Ovary (tissue), 9 donors: Measurements from ENCODE around the gene TAX1BP3. TPM values are rescaled to one million over a fixed set of nuclear protein-coding genes. Genes with fewer than 3 reads are reported as not detected.

Experiments
- DNase-seq, 5 donors: peaks; one replicate each; pipeline ENCODE4 v3.0.0-alpha.2; 2019 to 2020
- H3K27ac ChIP-seq, 2 donors: fragments of 200-600 bp; one replicate each; pipeline versions ENCODE4 v1.5.1 to v1.8.0; 2019 to 2022
- H3K27me3 ChIP-seq: fragments of 200-600 bp; one replicate; pipeline ENCODE4 v1.8.0; 2022
- H3K36me3 ChIP-seq: fragments of 200-600 bp; sonication (generic); one replicate; pipeline ENCODE4 v1.5.1; 2019
- H3K4me1 ChIP-seq: one replicate; pipeline ENCODE4 v1.8.1; 2013; ENCODE audit warnings: mild to moderate bottlenecking, moderate library complexity; ENCODE audit not compliant: insufficient read depth
- H3K4me3 ChIP-seq: fragments of 200-600 bp; sonication (generic); one replicate; pipeline ENCODE4 v1.5.1; 2017
- H3K9me3 ChIP-seq, 2 donors: fragments of 200-600 bp in 1 of 2; sonication (generic) in 1 of 2; one replicate each; pipeline versions ENCODE4 v1.5.1 to v1.8.1; 2013 to 2019; ENCODE audit warnings: mild to moderate bottlenecking in 1 of 2, moderate library complexity in 1 of 2
- CTCF ChIP-seq, 3 donors: fragments of 450-650 bp in 2 of 3; fragments of 200-600 bp in 1 of 3; IDR thresholded peaks; one replicate each; pipeline versions ENCODE4 v1.5.1 to v1.8.0; 2016 to 2022; ENCODE audit warnings: antibody characterized with exemption in 3 of 3, mild to moderate bottlenecking in 1 of 3
- EP300 ChIP-seq: sonication (generic); formaldehyde crosslinking; IDR thresholded peaks from one replicate; pipeline ENCODE4 v1.6.1; 2017; ENCODE audit warnings: antibody characterized with exemption
- POLR2A ChIP-seq: fragments of 450-650 bp; IDR thresholded peaks from one replicate; pipeline ENCODE4 v1.6.1; 2017; ENCODE audit warnings: antibody characterized with exemption, mild to moderate bottlenecking, moderate library complexity
- WGBS, 3 donors: extraction: QIAGEN DNeasy Blood & Tissue Kit in 1 of 3; methylation state at CpG; one replicate each; pipeline versions ENCODE4 v1.1.5 to v1.1.7; 2013 to 2017; 5-methylcytosine and 5-hydroxymethylcytosine counted together
- intact Hi-C, 4 donors: fragments of 100-400 bp; cut with DNase I; formaldehyde crosslinking; loops; one replicate each; pipeline versions ENCODE4 v1.11.0 to v1.15.1; 2022 to 2023
- polyA plus RNA-seq, 2 donors: library from polyadenylated mRNA; stranded (reverse); fragments of 200-250 nt in 1 of 2; fragments of 350-450 nt in 1 of 2; fragmentation: Illumina TruSeq in 1 of 2; extraction: RNeasy Lipid Tissue Mini Kit (QIAGEN cat#74804) in 1 of 2; gene quantifications; one replicate each; pipeline ENCODE4 v1.2.3, GENCODE V29; 2013 to 2014
- total RNA-seq, 7 donors: library from RNA; depleted of rRNA in 2 of 7; stranded (reverse); fragments of >200 nt in 2 of 7; fragmentation: NEBNext Ultra II Directional in 3 of 7; extraction: Animal tissue kit (Norgen Biotek cat#: 25700) in 3 of 7; gene quantifications; one replicate each; pipeline versions ENCODE4 v1.1.0 to v1.2.4, GENCODE V29; 2016 to 2023
- donor health status: DM: no; HTN: no; CAD: no; lungs with moderate emphysema.
- donor health status: DM: no; HTN: no; CAD: no.
- donor health status: Bipolar disorder and iron deficiency.
- donor health status: DM: yes; HTN: yes; CAD: no.
- donor health status: DM: no; HTN: no; CAD: no.
- donor health status: DM: yes; HTN: yes; CAD: no.

TAX1BP3 gene
- total and polyA plus RNA-seq, 9 donors: 48.7 to 166 (median 125) TPM

- TF ChIP-seq POLR2A (no peak), CTCF (IDR thresholded peaks at IDR 0.05) (no peak), EP300 (no peak)
- H3K36me3 ChIP-seq: no peaks in the 10 kb centered on the region
- H3K27me3 ChIP-seq: no peaks in the 10 kb centered on the region
- H3K27ac ChIP-seq: no peak overlapping the region
- no peak overlapping the region for H3K4me3 ChIP-seq
- H3K9me3 ChIP-seq: no peaks in the 10 kb centered on the region
- DNase-seq: no peak
- 47 to 54% (median 50%) methylated on average over 19 to 20 of the region's 20 CpGs for WGBS, 3 donors
- no peaks in the 10 kb centered on the region for H3K4me1 ChIP-seq
- intact Hi-C loops: no loop called here
Measured at GRCh38 chr17:3679531-3680126, 11.3 kb upstream of the TAX1BP3 start.

- Histone ChIP-seq H3K27me3 (no peaks in the 10 kb centered on the region), H3K27ac (no peak overlapping the region), H3K9me3 (no peaks in the 10 kb centered on the region), H3K36me3 (no peaks in the 10 kb centered on the region), H3K4me3 (no peak overlapping the region), H3K4me1 (no peaks in the 10 kb centered on the region)
- intact Hi-C loops: no loop called here
- WGBS, 3 donors: 79 to 84% (median 81%) methylated on average over 24 to 27 of the region's 27 CpGs
- TF ChIP-seq POLR2A (no peak), CTCF (IDR thresholded peaks at IDR 0.05) (no peak), EP300 (no peak)
- no peak for DNase-seq
Measured at GRCh38 chr17:3678821-3679530, 10.6 kb upstream of the TAX1BP3 start.

DNA sequence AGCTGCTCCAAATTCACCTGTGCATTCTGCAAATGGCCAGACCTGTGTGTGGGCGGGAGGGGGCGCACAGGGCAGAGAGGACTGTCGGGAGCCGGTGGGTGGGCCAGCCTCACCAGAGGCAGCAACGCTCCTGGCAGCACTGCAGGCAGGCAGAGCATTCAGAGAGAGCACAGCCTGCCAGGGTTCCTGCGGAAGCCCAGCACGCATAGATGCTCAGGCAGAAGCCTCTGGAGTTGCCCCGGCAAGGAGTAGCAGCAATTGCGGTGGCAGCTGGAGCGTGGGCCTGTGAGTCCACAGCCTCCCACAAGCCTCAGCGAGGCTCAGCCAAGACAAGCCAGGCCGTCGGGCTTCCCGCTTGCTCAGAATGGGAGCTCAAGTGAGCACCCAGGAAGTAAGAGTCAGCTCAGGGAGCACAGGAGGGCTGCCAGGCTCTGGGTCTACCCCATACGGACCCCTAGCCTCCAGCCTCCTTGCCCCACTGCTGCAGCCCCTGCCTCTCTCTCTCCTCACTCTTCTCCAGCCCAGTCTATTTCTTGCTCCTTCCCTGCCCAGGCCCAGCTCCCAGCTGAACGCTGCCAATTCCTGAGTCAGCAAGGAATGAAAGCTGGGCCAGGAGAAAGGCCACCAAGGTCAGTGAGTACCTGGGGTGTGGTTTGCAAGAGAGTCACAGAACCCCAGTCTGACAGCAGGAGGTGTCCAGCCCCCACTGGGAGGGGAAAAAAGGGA, 9.9 kb upstream of the TAX1BP3 start:
- intact Hi-C loops: no loop called here
- H3K4me1 ChIP-seq: no peaks in the 10 kb centered on the region
- DNase-seq: no peak
- H3K27ac ChIP-seq: no peak overlapping the region
- H3K27me3 ChIP-seq: no peaks in the 10 kb centered on the region
- H3K36me3 ChIP-seq: no peaks in the 10 kb centered on the region
- WGBS, 3 donors: 36 to 40% (median 37%) methylated on average over 15 to 16 of the region's 16 CpGs
- H3K9me3 ChIP-seq: no peaks in the 10 kb centered on the region
- TF ChIP-seq EP300 (no peak), CTCF (IDR thresholded peaks at IDR 0.05) (no peak), POLR2A (no peak)
- H3K4me3 ChIP-seq: no peak overlapping the region

GRCh38 chr17:3675886-3676285, 7.5 kb upstream of the TAX1BP3 start:
- H3K4me1 ChIP-seq: no peaks in the 10 kb centered on the region
- TF ChIP-seq POLR2A: no peak
- TF ChIP-seq EP300: no peak
- TF ChIP-seq CTCF (IDR thresholded peaks at IDR 0.05): no peak
- H3K27me3 ChIP-seq: no peaks in the 10 kb centered on the region
- intact Hi-C loops: no loop called here
- no peaks in the 10 kb centered on the region for H3K9me3 ChIP-seq
- H3K27ac ChIP-seq: no peak overlapping the region
- WGBS, 3 donors: 77 to 88% (median 81%) methylated on average over 11 of the region's 11 CpGs
- no peaks in the 10 kb centered on the region for H3K36me3 ChIP-seq
- no peak overlapping the region for H3K4me3 ChIP-seq
- no peak for DNase-seq
